Thymus (tissue), 11 donors: ENCODE measurements around the gene RPL28. TPM values are rescaled to one million over a fixed set of nuclear protein-coding genes. Genes with fewer than 3 reads are reported as not detected.

Experiments used
- DNase-seq, 9 donors: peaks; one replicate each; pipeline ENCODE4 v3.0.0-alpha.2; 2013; ENCODE audit warnings: low spot score in 9 of 9, low read depth in 6 of 9, missing footprints in 1 of 9
- H3K27ac ChIP-seq, 2 donors: one replicate each; pipeline ENCODE4 v1.5.1; 2013; ENCODE audit warnings: control low read depth in 1 of 2, low read depth in 1 of 2, low read length in 1 of 2, mild to moderate bottlenecking in 1 of 2, moderate library complexity in 1 of 2
- H3K27me3 ChIP-seq, 2 donors: one replicate each; pipeline ENCODE4 v1.5.1; 2013; ENCODE audit warnings: low read length in 1 of 2; ENCODE audit not compliant: control insufficient read depth in 2 of 2, insufficient read depth in 1 of 2
- H3K36me3 ChIP-seq, 2 donors: one replicate each; pipeline ENCODE4 v1.5.1; 2013; ENCODE audit warnings: low read length in 1 of 2, mild to moderate bottlenecking in 1 of 2, moderate library complexity in 1 of 2; ENCODE audit not compliant: control insufficient read depth in 2 of 2, insufficient read depth in 2 of 2
- H3K4me1 ChIP-seq, 2 donors: one replicate each; pipeline ENCODE4 v1.5.1; 2013; ENCODE audit warnings: low read length in 2 of 2; ENCODE audit not compliant: control insufficient read depth in 2 of 2, insufficient read depth in 2 of 2
- H3K4me3 ChIP-seq, 2 donors: one replicate each; pipeline ENCODE4 v1.5.1; 2013; ENCODE audit warnings: low read length in 2 of 2, control low read depth in 1 of 2, mild to moderate bottlenecking in 1 of 2
- H3K9me3 ChIP-seq, 2 donors: one replicate each; pipeline ENCODE4 v1.5.1; 2013; ENCODE audit warnings: low read length in 1 of 2, mild to moderate bottlenecking in 1 of 2; ENCODE audit not compliant: control insufficient read depth in 2 of 2, insufficient read depth in 1 of 2
- WGBS: extraction: QIAGEN DNeasy Blood & Tissue Kit; methylation state at CpG from one replicate; pipeline ENCODE4 v1.1.7; 2013; 5-methylcytosine and 5-hydroxymethylcytosine counted together
- polyA plus RNA-seq: library from polyadenylated mRNA; stranded (reverse); fragments of 200-250 nt; gene quantifications from one replicate; pipeline ENCODE4 v1.2.3, GENCODE V29; 2013
- total RNA-seq: library from RNA; stranded (reverse); fragments of 120-200 nt; gene quantifications from one replicate; pipeline ENCODE4 v1.2.4, GENCODE V29; 2013
- donor health status: healthy.

The RPL28 gene
- total and polyA plus RNA-seq, 2 donors, result 667 to 2,578 TPM

GRCh38 chr19:55341595-55342531 lies 43.9 kb upstream of the RPL28 start:
- DNase-seq, result no peak
- Histone ChIP-seq H3K36me3 (peaks cover 23 to 52% of the 10 kb centered on the region in 2 donors), H3K9me3 (peaks cover 0 to 2% of the 10 kb centered on the region in 2 donors), H3K4me3 (peak overlapping the region; percentile 64 to 70), H3K4me1 (peaks cover 11 to 26% of the 10 kb centered on the region in 2 donors), H3K27me3 (peaks cover 0 to 4% of the 10 kb centered on the region in 2 donors), H3K27ac (no peak overlapping the region)
- WGBS, result 96% methylated on average over 50 of the region's 50 CpGs

GRCh38 chr19:55344444-55344843 lies 41.3 kb upstream of the RPL28 start:
- no peak for DNase-seq
- peaks cover 29 to 68% of the 10 kb centered on the region in 2 donors for H3K36me3 ChIP-seq
- WGBS, result 95% methylated on average over 9 of the region's 9 CpGs

GRCh38 chr19:55345101-55345817 lies 40.5 kb upstream of the RPL28 start:
- no peak overlapping the region for H3K27ac ChIP-seq
- no peaks in the 10 kb centered on the region for H3K27me3 ChIP-seq
- no peak for DNase-seq
- H3K9me3 ChIP-seq, result peaks cover 0 to 2% of the 10 kb centered on the region in 2 donors
- H3K36me3 ChIP-seq, result peaks cover 29 to 68% of the 10 kb centered on the region in 2 donors
- no peak overlapping the region for H3K4me3 ChIP-seq
- WGBS, result 95% methylated on average over 22 of the region's 22 CpGs
- peaks cover 11 to 14% of the 10 kb centered on the region in 2 donors for H3K4me1 ChIP-seq

More at GRCh38 chr19:55344444-55344843, 41.3 kb upstream of the RPL28 start:
- no peak overlapping the region for H3K27ac ChIP-seq
- peaks cover 11 to 17% of the 10 kb centered on the region in 2 donors for H3K4me1 ChIP-seq
- no peak overlapping the region for H3K4me3 ChIP-seq
- peaks cover 0 to 2% of the 10 kb centered on the region in 2 donors for H3K9me3 ChIP-seq
- no peaks in the 10 kb centered on the region for H3K27me3 ChIP-seq

GRCh38 chr19:55345818-55346724 lies 39.7 kb upstream of the RPL28 start:
- Histone ChIP-seq H3K27ac (no peak overlapping the region), H3K27me3 (peaks cover 0 to 5% of the 10 kb centered on the region in 2 donors), H3K36me3 (peaks cover 29 to 68% of the 10 kb centered on the region in 2 donors), H3K4me1 (peaks cover 6 to 7% of the 10 kb centered on the region in 2 donors), H3K4me3 (no peak overlapping the region), H3K9me3 (no peaks in the 10 kb centered on the region)
- no peak for DNase-seq
- WGBS, result 96% methylated on average over 43 of the region's 43 CpGs

GRCh38 chr19:55346725-55347441 lies 38.8 kb upstream of the RPL28 start:
- Histone ChIP-seq H3K27ac (no peak overlapping the region), H3K4me1 (no peaks in the 10 kb centered on the region), H3K36me3 (peaks cover 26 to 64% of the 10 kb centered on the region in 2 donors), H3K4me3 (no peak overlapping the region), H3K9me3 (peaks cover 0 to under 1% of the 10 kb centered on the region in 2 donors), H3K27me3 (peaks cover under 1 to 13% of the 10 kb centered on the region in 2 donors)
- 98% methylated on average over 41 of the region's 41 CpGs for WGBS
- DNase-seq, result no peak

GRCh38 chr19:55347442-55348009 lies 38.2 kb upstream of the RPL28 start:
- Histone ChIP-seq H3K36me3 (peaks cover 21 to 58% of the 10 kb centered on the region in 2 donors), H3K4me1 (no peaks in the 10 kb centered on the region), H3K27me3 (peaks cover 7 to 20% of the 10 kb centered on the region in 2 donors), H3K4me3 (no peak overlapping the region), H3K27ac (no peak overlapping the region), H3K9me3 (peaks cover 0 to 4% of the 10 kb centered on the region in 2 donors)
- DNase-seq, result no peak
- 96% methylated on average over 10 of the region's 10 CpGs for WGBS

GRCh38 chr19:55348317-55349034 lies 37.3 kb upstream of the RPL28 start:
- no peak for DNase-seq
- WGBS, result 93% methylated on average over 22 of the region's 22 CpGs
- H3K27ac ChIP-seq, result no peak overlapping the region
- peaks cover 1 to 9% of the 10 kb centered on the region in 2 donors for H3K9me3 ChIP-seq
- peaks cover 14 to 48% of the 10 kb centered on the region in 2 donors for H3K36me3 ChIP-seq
- H3K27me3 ChIP-seq, result peaks cover 16 to 29% of the 10 kb centered on the region in 2 donors
- H3K4me3 ChIP-seq, result no peak overlapping the region
- H3K4me1 ChIP-seq, result peaks cover 4% of the 10 kb centered on the region in 2 donors
